Measurements from ENCODE around the gene SLC38A4. TPM values are rescaled to one million over a fixed set of nuclear protein-coding genes. Genes with fewer than 3 reads are reported as not detected.

SLC38A4 gene
- total RNA-seq, 1 experiment from 2014 or later: not detected

- DNase-seq (ENCODE audit: low read depth, low spot score) (no peak), ATAC-seq (no peak)
- H4K20me1 ChIP-seq (ENCODE audit: insufficient read depth): no peaks in the 10 kb centered on the region
- H3K27ac ChIP-seq (ENCODE audit: low read depth, low read length): no peak overlapping the region
- no TSS peak for BruUV-seq (replicated peaks)
- ChIA-PET RAD21 (ENCODE audit: low non-redundant PET in 1 of 2, low total read pairs in 2 of 2, uncharacterized antibody in 2 of 2, unreplicated experiment in 2 of 2) (no interaction called here), CTCF (no interaction called here), POLR2A (no interaction called here)
- no peaks in the 10 kb centered on the region for H3K9me2 ChIP-seq (ENCODE audit: insufficient read depth)
- H3K36me3 ChIP-seq (ENCODE audit: control insufficient read depth in 1 of 2, insufficient read depth in 2 of 2, low read length in 2 of 2): no peaks in the 10 kb centered on the region
- H3K9ac ChIP-seq (ENCODE audit: low read length): no peak overlapping the region
- intact Hi-C loops (cut with micrococcal nuclease): no loop called here
- TF ChIP-seq, protein P1, sequence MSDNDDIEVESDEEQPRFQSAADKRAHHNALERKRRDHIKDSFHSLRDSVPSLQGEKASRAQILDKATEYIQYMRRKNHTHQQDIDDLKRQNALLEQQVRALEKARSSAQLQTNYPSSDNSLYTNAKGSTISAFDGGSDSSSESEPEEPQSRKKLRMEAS (IDR thresholded peaks at IDR 0.05): no peak
- TF ChIP-seq ZNF274 (IDR thresholded peaks at IDR 0.05; ENCODE audit: low read depth, low read length) (no peak), POLR2AphosphoS5 (IDR thresholded peaks at IDR 0.05; ENCODE audit: low read depth, low read length) (no peak), ELF1 (IDR thresholded peaks at IDR 0.05; ENCODE audit: borderline replicate concordance, low read depth) (no peak)
- no peak overlapping the region for H2AFZ ChIP-seq (ENCODE audit: low read depth, low read length, poor library complexity, severe bottlenecking)
- H3K4me2 ChIP-seq (ENCODE audit: low read length): no peak overlapping the region
- H3K4me1 ChIP-seq (ENCODE audit: control insufficient read depth in 1 of 2, insufficient read depth in 2 of 2, low read length in 2 of 2): no peaks in the 10 kb centered on the region
- no peaks in the 10 kb centered on the region for H3K27me3 ChIP-seq (ENCODE audit: insufficient read depth, low read length)
- no peaks in the 10 kb centered on the region for H3K79me2 ChIP-seq (ENCODE audit: insufficient read depth, low read length)
- H3K9me3 ChIP-seq (ENCODE audit: control insufficient read depth in 1 of 2, insufficient read depth in 1 of 2, low read depth in 1 of 2, low read length in 2 of 2): no peaks in the 10 kb centered on the region
- no peak overlapping the region for H3K4me3 ChIP-seq (replicated peaks in 1 of 2; ENCODE audit: low read depth in 1 of 2, low read length in 2 of 2)
Measured at GRCh38 chr12:46754550-46754949, 71.2 kb downstream of the SLC38A4 start.

- H3K79me2 ChIP-seq (ENCODE audit: insufficient read depth, low read length): no peaks in the 10 kb centered on the region
- ChIA-PET POLR2A (no interaction called here), CTCF (no interaction called here), RAD21 (ENCODE audit: low non-redundant PET in 1 of 2, low total read pairs in 2 of 2, uncharacterized antibody in 2 of 2, unreplicated experiment in 2 of 2) (no interaction called here)
- ATAC-seq (no peak), DNase-seq (ENCODE audit: low read depth, low spot score) (no peak)
- H2AFZ ChIP-seq (ENCODE audit: low read depth, low read length, poor library complexity, severe bottlenecking): no peak overlapping the region
- intact Hi-C loops (cut with micrococcal nuclease): no loop called here
- H3K4me2 ChIP-seq (ENCODE audit: low read length): no peak overlapping the region
- H3K27ac ChIP-seq (ENCODE audit: low read depth, low read length): no peak overlapping the region
- no peaks in the 10 kb centered on the region for H3K9me2 ChIP-seq (ENCODE audit: insufficient read depth)
- H3K9me3 ChIP-seq (ENCODE audit: control insufficient read depth in 1 of 2, insufficient read depth in 1 of 2, low read depth in 1 of 2, low read length in 2 of 2): no peaks in the 10 kb centered on the region
- H3K4me3 ChIP-seq (replicated peaks in 1 of 2; ENCODE audit: low read depth in 1 of 2, low read length in 2 of 2): no peak overlapping the region
- no TSS peak for BruUV-seq (replicated peaks)
- no peaks in the 10 kb centered on the region for H3K36me3 ChIP-seq (ENCODE audit: control insufficient read depth in 1 of 2, insufficient read depth in 2 of 2, low read length in 2 of 2)
- no peaks in the 10 kb centered on the region for H3K27me3 ChIP-seq (ENCODE audit: insufficient read depth, low read length)
- no peaks in the 10 kb centered on the region for H3K4me1 ChIP-seq (ENCODE audit: control insufficient read depth in 1 of 2, insufficient read depth in 2 of 2, low read length in 2 of 2)
- H3K9ac ChIP-seq (ENCODE audit: low read length): no peak overlapping the region
- no peak for TF ChIP-seq YY1 (IDR thresholded peaks at IDR 0.05; ENCODE audit: extremely low read depth, insufficient replicate concordance, low read depth, low read length)
- TF ChIP-seq, protein P2, sequence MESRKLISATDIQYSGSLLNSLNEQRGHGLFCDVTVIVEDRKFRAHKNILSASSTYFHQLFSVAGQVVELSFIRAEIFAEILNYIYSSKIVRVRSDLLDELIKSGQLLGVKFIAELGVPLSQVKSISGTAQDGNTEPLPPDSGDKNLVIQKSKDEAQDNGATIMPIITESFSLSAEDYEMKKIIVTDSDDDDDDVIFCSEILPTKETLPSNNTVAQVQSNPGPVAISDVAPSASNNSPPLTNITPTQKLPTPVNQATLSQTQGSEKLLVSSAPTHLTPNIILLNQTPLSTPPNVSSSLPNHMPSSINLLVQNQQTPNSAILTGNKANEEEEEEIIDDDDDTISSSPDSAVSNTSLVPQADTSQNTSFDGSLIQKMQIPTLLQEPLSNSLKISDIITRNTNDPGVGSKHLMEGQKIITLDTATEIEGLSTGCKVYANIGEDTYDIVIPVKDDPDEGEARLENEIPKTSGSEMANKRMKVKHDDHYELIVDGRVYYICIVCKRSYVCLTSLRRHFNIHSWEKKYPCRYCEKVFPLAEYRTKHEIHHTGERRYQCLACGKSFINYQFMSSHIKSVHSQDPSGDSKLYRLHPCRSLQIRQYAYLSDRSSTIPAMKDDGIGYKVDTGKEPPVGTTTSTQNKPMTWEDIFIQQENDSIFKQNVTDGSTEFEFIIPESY (IDR thresholded peaks at IDR 0.05; ENCODE audit: extremely low read depth, insufficient replicate concordance, low read length): no peak
- no peak for TF ChIP-seq TCF7L2 (IDR thresholded peaks at IDR 0.05; ENCODE audit: borderline replicate concordance, extremely low read depth, insufficient read depth, insufficient read length)
- TF ChIP-seq, protein P1 (IDR thresholded peaks at IDR 0.05): no peak
- no peak for TF ChIP-seq CBX3 (IDR thresholded peaks at IDR 0.05; ENCODE audit: low read depth)
- TF ChIP-seq, protein P3, sequence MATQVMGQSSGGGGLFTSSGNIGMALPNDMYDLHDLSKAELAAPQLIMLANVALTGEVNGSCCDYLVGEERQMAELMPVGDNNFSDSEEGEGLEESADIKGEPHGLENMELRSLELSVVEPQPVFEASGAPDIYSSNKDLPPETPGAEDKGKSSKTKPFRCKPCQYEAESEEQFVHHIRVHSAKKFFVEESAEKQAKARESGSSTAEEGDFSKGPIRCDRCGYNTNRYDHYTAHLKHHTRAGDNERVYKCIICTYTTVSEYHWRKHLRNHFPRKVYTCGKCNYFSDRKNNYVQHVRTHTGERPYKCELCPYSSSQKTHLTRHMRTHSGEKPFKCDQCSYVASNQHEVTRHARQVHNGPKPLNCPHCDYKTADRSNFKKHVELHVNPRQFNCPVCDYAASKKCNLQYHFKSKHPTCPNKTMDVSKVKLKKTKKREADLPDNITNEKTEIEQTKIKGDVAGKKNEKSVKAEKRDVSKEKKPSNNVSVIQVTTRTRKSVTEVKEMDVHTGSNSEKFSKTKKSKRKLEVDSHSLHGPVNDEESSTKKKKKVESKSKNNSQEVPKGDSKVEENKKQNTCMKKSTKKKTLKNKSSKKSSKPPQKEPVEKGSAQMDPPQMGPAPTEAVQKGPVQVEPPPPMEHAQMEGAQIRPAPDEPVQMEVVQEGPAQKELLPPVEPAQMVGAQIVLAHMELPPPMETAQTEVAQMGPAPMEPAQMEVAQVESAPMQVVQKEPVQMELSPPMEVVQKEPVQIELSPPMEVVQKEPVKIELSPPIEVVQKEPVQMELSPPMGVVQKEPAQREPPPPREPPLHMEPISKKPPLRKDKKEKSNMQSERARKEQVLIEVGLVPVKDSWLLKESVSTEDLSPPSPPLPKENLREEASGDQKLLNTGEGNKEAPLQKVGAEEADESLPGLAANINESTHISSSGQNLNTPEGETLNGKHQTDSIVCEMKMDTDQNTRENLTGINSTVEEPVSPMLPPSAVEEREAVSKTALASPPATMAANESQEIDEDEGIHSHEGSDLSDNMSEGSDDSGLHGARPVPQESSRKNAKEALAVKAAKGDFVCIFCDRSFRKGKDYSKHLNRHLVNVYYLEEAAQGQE (IDR thresholded peaks at IDR 0.05; ENCODE audit: low read depth): no peak
- TF ChIP-seq, protein P4, sequence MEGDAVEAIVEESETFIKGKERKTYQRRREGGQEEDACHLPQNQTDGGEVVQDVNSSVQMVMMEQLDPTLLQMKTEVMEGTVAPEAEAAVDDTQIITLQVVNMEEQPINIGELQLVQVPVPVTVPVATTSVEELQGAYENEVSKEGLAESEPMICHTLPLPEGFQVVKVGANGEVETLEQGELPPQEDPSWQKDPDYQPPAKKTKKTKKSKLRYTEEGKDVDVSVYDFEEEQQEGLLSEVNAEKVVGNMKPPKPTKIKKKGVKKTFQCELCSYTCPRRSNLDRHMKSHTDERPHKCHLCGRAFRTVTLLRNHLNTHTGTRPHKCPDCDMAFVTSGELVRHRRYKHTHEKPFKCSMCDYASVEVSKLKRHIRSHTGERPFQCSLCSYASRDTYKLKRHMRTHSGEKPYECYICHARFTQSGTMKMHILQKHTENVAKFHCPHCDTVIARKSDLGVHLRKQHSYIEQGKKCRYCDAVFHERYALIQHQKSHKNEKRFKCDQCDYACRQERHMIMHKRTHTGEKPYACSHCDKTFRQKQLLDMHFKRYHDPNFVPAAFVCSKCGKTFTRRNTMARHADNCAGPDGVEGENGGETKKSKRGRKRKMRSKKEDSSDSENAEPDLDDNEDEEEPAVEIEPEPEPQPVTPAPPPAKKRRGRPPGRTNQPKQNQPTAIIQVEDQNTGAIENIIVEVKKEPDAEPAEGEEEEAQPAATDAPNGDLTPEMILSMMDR (IDR thresholded peaks at IDR 0.05 in 2 of 3, conservative IDR thresholded peaks at IDR 0.05 in 1 of 3; ENCODE audit: borderline replicate concordance in 1 of 3, insufficient read depth in 1 of 3, low read depth in 2 of 3, low read length in 2 of 3): no peak
- H4K20me1 ChIP-seq (ENCODE audit: insufficient read depth): no peaks in the 10 kb centered on the region
Measured at GRCh38 chr12:46752396-46752795, 73.4 kb downstream of the SLC38A4 start.

Measured in HCT116 (cell line).